H1 (cell line): Measurements from ENCODE around the gene AP1G2. TPM values are rescaled to one million over a fixed set of nuclear protein-coding genes. Genes with fewer than 3 reads are reported as not detected.

Experiments used
- CTCF ChIA-PET: fragments of 300-600 bp; sonication (Branson Sonifier 250); formaldehyde crosslinking; loops from one replicate; lab custom pipeline; 2021; ENCODE audit not compliant: partially characterized antibody; lab: Charles Lee
- POLR2A ChIA-PET: fragments of 300-600 bp; sonication (Branson Sonifier 250); formaldehyde crosslinking; loops from one replicate; lab custom pipeline; 2021; ENCODE audit warnings: inconsistent platforms; ENCODE audit not compliant: partially characterized antibody; lab: Charles Lee
- DNase-seq, 2 experiments: peaks; one replicate each; pipeline versions ENCODE4 v3.0.0 to v3.0.0-alpha.2; 2010 to 2022; ENCODE audit warnings: low spot score in 2 of 2, low read depth in 1 of 2, mixed read lengths in 1 of 2
- FAIRE-seq: peaks from 2 replicates; lab custom pipeline; 2011; peaks lifted over from hg19 to GRCh38; lab: Jason Lieb, UNC
- H2AFZ ChIP-seq: 2 replicates; pipeline ENCODE4 v1.8.1; 2012; ENCODE audit warnings: low read length, inconsistent platforms
- H2AK5ac ChIP-seq: 2 replicates; pipeline ENCODE4 v1.6.1; 2013; ENCODE audit warnings: low read depth, low read length
- H2BK120ac ChIP-seq: replicated peaks from 2 replicates; pipeline ENCODE3; 2013; ENCODE audit warnings: low read depth, low read length, inconsistent platforms
- H2BK12ac ChIP-seq: 2 replicates; pipeline ENCODE4 v1.6.1; 2013; ENCODE audit warnings: low read depth, low read length
- H2BK15ac ChIP-seq: 2 replicates; pipeline ENCODE4 v1.6.1; 2013; ENCODE audit warnings: low read length
- H2BK20ac ChIP-seq: 2 replicates; pipeline ENCODE4 v1.6.1; 2013; ENCODE audit warnings: low read length
- H2BK5ac ChIP-seq: 2 replicates; pipeline ENCODE4 v1.6.1; 2013; ENCODE audit warnings: low read depth, low read length
- H3K14ac ChIP-seq: 2 replicates; pipeline ENCODE4 v1.6.1; 2013; ENCODE audit warnings: inconsistent platforms; ENCODE audit not compliant: insufficient read length
- H3K18ac ChIP-seq: 2 replicates; pipeline ENCODE4 v1.6.1; 2013; ENCODE audit warnings: low read length; ENCODE audit errors: extremely low read depth
- H3K23ac ChIP-seq: 2 replicates; pipeline ENCODE4 v1.6.1; 2013; ENCODE audit warnings: inconsistent platforms; ENCODE audit not compliant: insufficient read length
- H3K23me2 ChIP-seq: 2 replicates; pipeline ENCODE4 v1.6.1; 2013; ENCODE audit warnings: low read depth, low read length
- H3K27ac ChIP-seq: 2 replicates; pipeline ENCODE4 v1.6.1; 2011; ENCODE audit warnings: low read depth, low read length, inconsistent platforms
- H3K27me3 ChIP-seq, 4 experiments: replicated peaks in 1 of 4; 1 replicate in 1 of 4; 2 replicates in 3 of 4; pipeline versions ENCODE4 v1.6.1 to v1.8.1; 2011 to 2013; ENCODE audit warnings: low read length in 3 of 4, mild to moderate bottlenecking in 3 of 4, inconsistent platforms in 2 of 4, mixed read lengths in 2 of 4, moderate library complexity in 1 of 4; ENCODE audit not compliant: control insufficient read depth in 3 of 4, insufficient read depth in 3 of 4; ENCODE audit errors: extremely low read depth in 1 of 4
- H3K36me3 ChIP-seq, 4 experiments: 2 replicates each; pipeline versions ENCODE4 v1.6.1 to v1.8.1; 2011 to 2013; ENCODE audit warnings: mild to moderate bottlenecking in 4 of 4, low read length in 3 of 4, moderate library complexity in 2 of 4, control low read depth in 1 of 4, inconsistent platforms in 1 of 4; ENCODE audit not compliant: insufficient read depth in 4 of 4, control insufficient read depth in 2 of 4
- H3K4ac ChIP-seq: replicated peaks from 2 replicates; pipeline ENCODE3; 2013; ENCODE audit warnings: low read length, low read depth, mixed read lengths, inconsistent platforms; ENCODE audit not compliant: insufficient read length
- H3K4me1 ChIP-seq, 4 experiments: replicated peaks in 1 of 4; 1 replicate in 1 of 4; 2 replicates in 3 of 4; pipeline versions ENCODE4 v1.6.1 to v1.8.1; 2011 to 2013; ENCODE audit warnings: low read length in 3 of 4, inconsistent platforms in 2 of 4, mixed read lengths in 1 of 4; ENCODE audit not compliant: insufficient read depth in 4 of 4, control insufficient read depth in 3 of 4
- H3K4me2 ChIP-seq, 2 experiments: 2 replicates each; pipeline versions ENCODE4 v1.6.1 to v1.8.1; 2011 to 2013; ENCODE audit warnings: low read depth in 2 of 2, low read length in 2 of 2, control low read depth in 1 of 2, inconsistent platforms in 1 of 2, mild to moderate bottlenecking in 1 of 2; ENCODE audit not compliant: insufficient read depth in 1 of 2
- H3K4me3 ChIP-seq, 4 experiments: fragments of 200-600, 300-600 bp in 1 of 4; sonication (generic), shearing (Covaris generic), sonication (Bioruptor Twin) in 1 of 4; 2 replicates each; pipeline versions ENCODE4 v1.5.1 to v1.8.1; 2011 to 2016; ENCODE audit warnings: low read length in 4 of 4, low read depth in 3 of 4, control low read depth in 2 of 4, inconsistent platforms in 2 of 4, mild to moderate bottlenecking in 2 of 4, mixed read lengths in 1 of 4, moderate library complexity in 1 of 4; ENCODE audit not compliant: insufficient read depth in 2 of 4; ENCODE audit errors: extremely low read depth in 1 of 4
- H3K56ac ChIP-seq: replicated peaks from 2 replicates; pipeline ENCODE3; 2013; ENCODE audit warnings: low read depth, mild to moderate bottlenecking, mixed read lengths, low read length, inconsistent platforms; ENCODE audit not compliant: insufficient read length
- H3K79me1 ChIP-seq: 2 replicates; pipeline ENCODE4 v1.6.1; 2013; ENCODE audit warnings: low read depth, low read length, control low read depth
- H3K79me2 ChIP-seq, 2 experiments: 2 replicates each; pipeline versions ENCODE4 v1.6.1 to v1.8.1; 2012 to 2013; ENCODE audit warnings: low read length in 2 of 2, mild to moderate bottlenecking in 2 of 2, inconsistent platforms in 1 of 2; ENCODE audit not compliant: insufficient read depth in 2 of 2, control insufficient read depth in 1 of 2
- H3K9ac ChIP-seq, 4 experiments: replicated peaks in 1 of 4; 1 replicate in 1 of 4; 2 replicates in 3 of 4; pipeline versions ENCODE4 v1.6.1 to v1.8.1; 2011 to 2013; ENCODE audit warnings: low read depth in 3 of 4, low read length in 3 of 4, control low read depth in 2 of 4, mild to moderate bottlenecking in 2 of 4, moderate library complexity in 2 of 4, inconsistent platforms in 1 of 4; ENCODE audit errors: extremely low read depth in 1 of 4
- H3K9me3 ChIP-seq, 2 experiments: 2 replicates each; pipeline versions ENCODE4 v1.6.1 to v1.8.1; 2012 to 2013; ENCODE audit warnings: mild to moderate bottlenecking in 2 of 2, moderate library complexity in 2 of 2, control low read depth in 1 of 2, inconsistent platforms in 1 of 2, low read depth in 1 of 2, low read length in 1 of 2, mixed read lengths in 1 of 2; ENCODE audit not compliant: insufficient read depth in 2 of 2
- H4K20me1 ChIP-seq, 2 experiments: replicated peaks in 1 of 2; 2 replicates each; pipeline versions ENCODE3 to v1.8.1; 2011 to 2013; ENCODE audit warnings: inconsistent platforms in 2 of 2, low read length in 2 of 2, mild to moderate bottlenecking in 1 of 2; ENCODE audit not compliant: insufficient read depth in 2 of 2, control insufficient read depth in 1 of 2
- H4K5ac ChIP-seq: 2 replicates; pipeline ENCODE4 v1.6.1; 2013; ENCODE audit warnings: low read length, low read depth, mixed read lengths, inconsistent platforms; ENCODE audit not compliant: insufficient read length
- H4K8ac ChIP-seq: 2 replicates; pipeline ENCODE4 v1.8.0; 2013; ENCODE audit warnings: mild to moderate bottlenecking, moderate library complexity, low read length, inconsistent platforms; ENCODE audit not compliant: insufficient read depth; ENCODE audit errors: extremely low read depth
- H4K91ac ChIP-seq: replicated peaks from 2 replicates; pipeline ENCODE3; 2013; ENCODE audit warnings: low read length, mixed read lengths, inconsistent platforms; ENCODE audit not compliant: insufficient read length
- CBX5 ChIP-seq: fragments of 300-800, 300-1000 bp; sonication (generic); IDR thresholded peaks from 2 replicates; pipeline ENCODE4 v1.7.1; 2016; ENCODE audit warnings: antibody characterized with exemption, low read length, low read depth
- CHD2 ChIP-seq: IDR thresholded peaks from 2 replicates; pipeline ENCODE4 v1.6.1; 2012; ENCODE audit warnings: low read length, improper control_type of control experiment
- CTBP2 ChIP-seq: IDR thresholded peaks from 2 replicates; pipeline ENCODE4 v1.7.0; 2011; ENCODE audit warnings: borderline replicate concordance, mild to moderate bottlenecking, moderate library complexity, mixed read lengths, low read length; ENCODE audit not compliant: insufficient read depth, insufficient read length
- E2F6 ChIP-seq: IDR thresholded peaks from 2 replicates; pipeline ENCODE4 v1.6.1; 2012; ENCODE audit warnings: inconsistent platforms
- JUN ChIP-seq: IDR thresholded peaks from 2 replicates; pipeline ENCODE4 v1.6.1; 2011; ENCODE audit warnings: low read depth, mild to moderate bottlenecking, improper control_type of control experiment, low read length
- JUND ChIP-seq: IDR thresholded peaks from 2 replicates; pipeline ENCODE4 v1.6.1; 2011; ENCODE audit warnings: mild to moderate bottlenecking, improper control_type of control experiment, low read length
- KDM1A ChIP-seq: fragments of 200-600, 300-600 bp; sonication (generic); IDR thresholded peaks from 2 replicates; pipeline ENCODE4 v1.7.1; 2016; ENCODE audit warnings: mild to moderate bottlenecking, low read length, borderline replicate concordance
- KDM4A ChIP-seq: IDR thresholded peaks from one replicate; pipeline ENCODE4 v1.7.1; 2012; ENCODE audit warnings: low read depth, mild to moderate bottlenecking, moderate library complexity, low read length, inconsistent platforms; ENCODE audit not compliant: severe bottlenecking
- MAFK ChIP-seq: IDR thresholded peaks from 2 replicates; pipeline ENCODE4 v1.6.1; 2012; ENCODE audit warnings: low read depth, mild to moderate bottlenecking, improper control_type of control experiment, low read length
- SIN3A ChIP-seq, 2 experiments: IDR thresholded peaks in 1 of 2; conservative IDR thresholded peaks in 1 of 2; 2 replicates each; pipeline ENCODE4 v1.6.1; 2011 to 2012; ENCODE audit warnings: low read length in 2 of 2, improper control_type of control experiment in 1 of 2, low read depth in 1 of 2, mild to moderate bottlenecking in 1 of 2
- SP1 ChIP-seq: IDR thresholded peaks from 2 replicates; pipeline ENCODE4 v1.6.1; 2011; ENCODE audit warnings: low read depth, low read length
- TEAD4 ChIP-seq: IDR thresholded peaks from 2 replicates; pipeline ENCODE4 v1.6.1; 2012; ENCODE audit warnings: low read depth, low read length, inconsistent platforms, mixed read lengths
- WGBS, 2 experiments: shearing (Covaris generic) in 1 of 2; methylation state at CpG; one replicate each; pipeline versions ENCODE4 v1.1.6 to v1.1.7; 2013 to 2015; ENCODE audit warnings: low lambda C conversion rate in 2 of 2, mixed read lengths in 2 of 2, inconsistent platforms in 1 of 2, low coverage in 1 of 2, missing lambda C conversion rate in 1 of 2; ENCODE audit not compliant: insufficient replicate concordance in 2 of 2, insufficient coverage in 1 of 2, insufficient read length in 1 of 2; ENCODE audit errors: extremely low coverage in 1 of 2, missing lambda C conversion rate in 1 of 2; 5-methylcytosine and 5-hydroxymethylcytosine counted together
- polyA plus RNA-seq, 7 experiments: library from polyadenylated mRNA; depleted of rRNA in 3 of 7; stranded (reverse) in 5 of 7; unstranded in 2 of 7; fragments of >200 nt in 5 of 7; fragments of 200-250 nt in 2 of 7; gene quantifications; 1 replicate in 5 of 7; 2 replicates in 1 of 7; 4 replicates in 1 of 7; pipeline versions ENCODE4 v1.2.1 to v1.2.3, GENCODE V29; 2011 to 2013; ENCODE audit warnings: missing spikeins in 2 of 7, mixed read lengths in 2 of 7
- total RNA-seq: library from RNA; stranded (reverse); fragmentation: NEBNext Ultra II Directional; extraction: Animal tissue kit (Norgen Biotek cat#: 25700); gene quantifications from 2 replicates; pipeline ENCODE4 v1.2.1, GENCODE V29; 2021

AP1G2 gene
- total and polyA plus RNA-seq, 2 of the 8 experiments (the other 6 are each of a cell fraction or from before 2014, with no cell fraction given) = 70.9 to 134 TPM

DNA sequence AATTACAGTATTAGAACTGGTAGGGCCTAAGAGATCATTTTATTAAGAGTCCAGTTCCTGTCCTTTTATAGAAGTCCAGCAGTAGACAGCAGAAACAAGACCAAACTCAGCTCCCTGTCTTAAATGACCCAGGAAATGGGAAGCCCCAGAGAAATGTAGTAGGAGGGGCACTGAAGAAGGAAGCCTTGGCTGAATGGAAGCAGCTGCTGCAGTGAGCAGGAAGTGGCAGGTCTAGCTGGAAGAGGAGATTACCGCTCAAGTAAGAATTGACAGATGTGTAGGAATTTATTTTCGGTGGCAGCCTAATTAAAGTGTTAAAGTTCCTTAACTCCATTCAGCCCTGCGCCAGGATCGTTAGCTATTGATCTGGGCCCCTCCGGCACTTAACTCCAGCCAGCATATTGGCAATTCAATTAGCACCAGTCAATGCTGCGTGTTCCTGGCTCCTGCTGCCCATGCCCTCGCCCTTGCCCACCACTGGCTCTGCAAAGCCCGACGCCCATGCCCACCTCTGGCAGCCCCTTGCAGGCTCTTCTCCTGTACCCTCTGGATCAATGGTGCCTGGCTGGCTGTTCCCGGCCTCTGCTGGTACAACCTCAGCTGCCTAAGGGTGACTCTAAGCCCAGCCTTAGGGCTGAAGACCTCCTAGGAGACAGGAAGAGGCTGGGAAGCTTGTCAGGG, 37.1 kb downstream of the AP1G2 start:
- H3K23me2 ChIP-seq = no peaks in the 10 kb centered on the region
- WGBS, 2 experiments = 93% methylated on average over 10 of the region's 10 CpGs; no CpG with 5 or more reads in 1 of the 2 experiments
- H3K79me1 ChIP-seq = no peaks in the 10 kb centered on the region
- no peak overlapping the region for H3K18ac ChIP-seq
- CTCF ChIA-PET = interaction anchor here (0.6 to 70.5 kb wide), 9 partner anchors 12 to 708 kb away, joined by 3 to 2092 read pairs (median 5); partner anchors contain the start of genes AP1G2, JPH4, NGDN and THTPA
- H3K56ac ChIP-seq = no peak overlapping the region
- H3K79me2 ChIP-seq = no peaks in the 10 kb centered on the region
- no peak overlapping the region for H2AK5ac ChIP-seq
- H2BK120ac ChIP-seq = no peak overlapping the region
- H2AFZ ChIP-seq = no peak overlapping the region
- H2BK5ac ChIP-seq = no peak overlapping the region
- H2BK12ac ChIP-seq = no peak overlapping the region
- no peak overlapping the region for H2BK20ac ChIP-seq
- FAIRE-seq = no peak
- H4K8ac ChIP-seq = no peak overlapping the region
- no peak overlapping the region for H4K91ac ChIP-seq
- no peaks in the 10 kb centered on the region for H3K27me3 ChIP-seq
- no peak overlapping the region for H4K5ac ChIP-seq
- peaks cover 0 to 3% (median 0%) of the 10 kb centered on the region in 4 experiments; a peak in 3 of 7 replicates for H3K4me1 ChIP-seq
- H3K14ac ChIP-seq = no peak overlapping the region
- no peak overlapping the region for H3K4ac ChIP-seq
- H3K27ac ChIP-seq = no peak overlapping the region
- DNase-seq = no peak
- H3K4me2 ChIP-seq = no peak overlapping the region
- POLR2A ChIA-PET = interaction anchor here (0.8 to 52.7 kb wide), 5 partner anchors 2 to 52 kb away, joined by 3 to 1523 read pairs (median 4); partner anchors contain the start of genes AP1G2, THTPA and ZFHX2
- no peak overlapping the region; the same call in 1 of the 2 replicates for H2BK15ac ChIP-seq
- no peak overlapping the region for H3K4me3 ChIP-seq
- no peak overlapping the region for H3K9ac ChIP-seq
- no peak overlapping the region for H3K23ac ChIP-seq
- no peaks in the 10 kb centered on the region for H3K9me3 ChIP-seq
- peaks cover 0 to 3% of the 10 kb centered on the region in 2 experiments for H4K20me1 ChIP-seq
- peaks cover 7 to 51% (median 35%) of the 10 kb centered on the region in 4 experiments; a peak in 7 of 8 replicates for H3K36me3 ChIP-seq
- no peak for TF ChIP-seq SP1
- TF ChIP-seq CBX5 = no peak
- TF ChIP-seq JUND = no peak
- TF ChIP-seq JUN = no peak
- TF ChIP-seq KDM4A = no peak
- no peak for TF ChIP-seq KDM1A
- no peak for TF ChIP-seq TEAD4
- no peak for TF ChIP-seq CTBP2
- TF ChIP-seq MAFK = no peak
- TF ChIP-seq CHD2 = no peak
- TF ChIP-seq SIN3A (conservative IDR thresholded peaks at IDR 0.05 in 1 of 2, IDR thresholded peaks at IDR 0.05 in 1 of 2; ENCODE audit: low read depth in 1 of 2, low read length in 2 of 2) = no peak
- no peak for TF ChIP-seq E2F6
